Erythroblast (primary cell): Measurements from ENCODE around the gene KCNK6.

Source experiments
- DNase-seq, 2 experiments: peaks; one replicate each; lab custom pipeline; 2025; lab: John Stamatoyannopoulos, UW
- GATA1 ChIP-seq: IDR thresholded peaks from 2 replicates; pipeline ENCODE4 v1.6.1; 2011; ENCODE audit warnings: low read depth, mild to moderate bottlenecking, control low read depth, low read length, moderate library complexity
- POLR2A ChIP-seq: IDR thresholded peaks from 2 replicates; pipeline ENCODE4 v1.6.1; 2011; ENCODE audit warnings: mild to moderate bottlenecking, low read length

Gene KCNK6

DNA sequence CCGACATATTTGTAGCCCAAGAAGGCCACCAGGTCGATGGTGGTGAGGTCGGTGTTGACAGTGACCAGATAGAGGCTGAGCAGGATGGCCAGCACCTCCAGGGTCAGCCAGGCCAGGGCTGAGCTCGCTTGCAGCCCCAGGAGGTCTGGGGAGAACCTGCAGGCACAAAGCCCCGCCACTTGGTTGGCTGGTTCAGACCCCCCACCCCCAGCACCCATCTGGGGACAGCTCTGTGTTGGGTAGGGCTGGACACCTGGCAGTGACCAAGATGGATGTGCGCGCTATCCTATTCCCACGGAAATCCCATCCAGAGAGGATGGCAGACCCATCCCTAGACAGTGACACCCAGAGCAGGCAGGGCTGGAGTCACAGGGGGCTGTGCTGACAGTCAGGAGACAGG, 12.0 kb upstream of the KCNK6 start:
- TF ChIP-seq GATA1 (no peak), POLR2A (no peak)
- no peak for DNase-seq

DNA sequence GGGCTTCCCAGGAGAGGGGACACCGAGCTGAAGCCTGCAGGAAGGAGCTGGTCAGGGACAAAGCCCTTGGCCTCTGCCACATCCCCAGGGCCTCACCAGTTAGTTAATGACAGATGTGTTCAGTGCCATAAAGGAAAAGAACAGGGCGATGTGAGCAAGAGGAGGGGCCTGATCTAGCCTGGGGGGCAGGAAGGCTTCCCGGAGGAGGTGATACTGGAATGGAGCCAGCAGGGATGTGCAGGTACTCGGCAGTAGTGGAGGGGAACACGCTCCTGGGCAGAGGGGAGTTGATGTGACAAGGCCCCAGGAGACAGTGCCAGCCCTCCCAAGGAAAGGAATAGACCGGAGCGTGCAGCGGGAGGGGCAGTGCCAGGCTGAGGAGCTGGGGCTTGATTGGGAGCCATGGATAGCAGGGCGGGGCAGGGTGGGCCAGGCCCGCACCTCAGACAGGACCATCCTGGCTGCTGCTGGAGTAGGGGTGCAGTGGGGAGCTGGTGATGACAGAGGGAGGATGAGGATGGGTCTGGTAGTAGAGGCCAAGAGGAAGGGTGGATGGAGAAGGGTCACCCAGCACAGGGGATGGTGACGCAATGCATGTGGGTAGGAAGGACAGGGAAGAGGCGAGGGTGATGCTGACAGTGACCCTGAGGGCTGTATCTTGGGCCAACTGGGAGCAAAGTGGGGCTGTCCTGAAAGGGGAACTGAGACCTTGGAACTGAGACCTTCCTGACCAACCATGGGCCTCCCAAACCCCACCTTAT, 11.5 kb upstream of the KCNK6 start:
- no peak for DNase-seq
- no peak for TF ChIP-seq GATA1

DNA sequence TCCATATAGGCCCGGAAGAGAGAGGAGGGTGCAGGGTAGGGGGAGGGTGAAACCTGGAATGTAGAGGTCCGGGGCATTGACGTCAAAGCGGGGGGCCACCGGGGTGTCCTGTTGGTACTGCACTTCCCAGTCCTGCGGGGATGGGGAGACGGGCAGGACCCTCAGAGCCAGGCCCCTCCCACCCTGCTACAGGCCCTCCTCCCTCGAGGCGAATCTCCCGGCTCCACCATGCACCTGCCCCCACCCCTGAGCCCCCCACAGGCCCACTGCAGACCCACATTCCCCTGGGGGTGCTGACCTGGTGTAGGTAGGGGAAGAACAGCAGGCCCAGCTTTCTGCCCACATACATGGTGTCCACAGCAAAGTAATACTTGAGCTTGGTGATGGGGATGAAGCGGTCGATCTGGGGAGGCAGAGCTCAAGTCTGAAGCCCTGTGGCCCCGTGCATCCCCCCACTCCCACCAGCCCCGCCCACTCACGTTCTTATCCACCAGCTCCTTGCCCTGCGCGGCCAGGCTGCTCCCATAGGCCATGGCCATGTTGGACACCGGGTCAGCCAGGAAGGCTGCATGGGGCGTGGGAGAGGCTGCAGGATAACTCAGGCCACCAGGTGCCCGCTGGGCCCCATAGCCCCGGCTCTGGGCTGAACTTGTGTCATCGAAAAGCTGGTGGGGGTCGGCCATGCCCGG, 10.6 kb upstream of the KCNK6 start:
- no peak for DNase-seq
- no peak for TF ChIP-seq POLR2A
- TF ChIP-seq GATA1, result no peak

DNA sequence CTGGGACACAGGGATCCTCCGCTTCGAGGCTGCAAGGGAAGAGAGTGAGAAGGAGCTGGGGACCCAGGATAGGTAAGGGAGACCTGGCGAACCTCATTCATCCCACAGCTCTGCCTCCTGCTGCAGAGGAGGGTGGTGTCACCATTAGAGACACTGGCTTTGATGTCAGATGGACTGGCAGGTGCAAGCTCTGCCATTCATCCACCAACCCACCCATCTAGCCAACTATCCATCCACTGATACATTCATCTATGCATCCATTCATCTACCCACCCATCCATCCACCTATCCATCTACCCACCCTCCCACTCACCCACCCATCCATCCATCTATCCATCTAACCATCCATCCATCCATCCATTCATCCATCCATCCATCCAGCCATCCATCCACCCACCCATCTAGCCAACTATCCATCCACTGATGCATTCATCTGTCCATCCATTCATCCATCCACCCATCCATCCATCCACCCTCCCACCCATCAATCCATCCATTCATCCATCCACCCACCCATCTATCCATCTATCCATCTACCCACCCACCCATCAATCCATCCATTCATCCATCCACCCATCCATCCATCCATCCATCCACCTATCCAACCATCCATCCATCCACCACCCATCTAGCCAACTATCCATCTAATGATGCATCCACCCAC, 9.9 kb upstream of the KCNK6 start:
- DNase-seq, result no peak
- TF ChIP-seq POLR2A, result no peak
- TF ChIP-seq GATA1, result no peak

DNA sequence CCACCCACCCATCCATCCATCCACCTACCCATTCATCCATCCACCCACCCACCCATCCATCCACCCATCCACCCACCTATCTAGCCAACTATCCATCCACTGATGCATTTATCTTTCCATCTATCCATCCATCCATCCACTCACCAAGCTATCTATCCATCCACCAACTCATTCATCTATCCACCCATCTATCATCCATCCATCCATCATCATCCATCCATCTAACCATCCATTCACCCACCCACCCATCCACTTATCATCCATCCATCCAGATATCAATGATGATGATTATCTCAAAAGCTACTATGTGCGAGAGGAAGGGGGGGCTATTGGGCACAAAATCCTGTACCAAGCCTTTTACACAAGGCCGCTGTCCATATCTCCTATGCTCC, 9.4 kb upstream of the KCNK6 start:
- no peak for DNase-seq
- TF ChIP-seq POLR2A (no peak), GATA1 (no peak)

DNA sequence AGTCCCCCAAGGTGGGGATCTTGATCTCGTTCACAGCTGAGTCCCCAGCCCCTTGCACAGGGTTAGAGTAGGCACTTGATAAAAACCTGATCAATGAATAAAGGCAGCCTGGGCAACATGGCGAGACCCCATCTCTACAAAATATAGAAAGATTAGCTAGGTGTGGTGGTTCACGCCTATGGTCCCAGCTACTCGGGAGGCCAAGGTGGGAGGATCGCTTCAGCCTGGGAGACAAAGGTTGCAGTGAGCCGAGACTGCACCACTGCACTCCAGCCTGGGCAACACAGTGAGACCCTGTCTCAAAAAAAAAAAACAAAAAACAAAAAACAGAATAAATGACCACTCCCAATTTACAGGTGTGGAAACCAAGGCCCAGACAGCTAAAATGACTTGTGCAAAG, 8.7 kb upstream of the KCNK6 start:
- TF ChIP-seq POLR2A, result no peak
- TF ChIP-seq GATA1, result no peak
- DNase-seq, result no peak

DNA sequence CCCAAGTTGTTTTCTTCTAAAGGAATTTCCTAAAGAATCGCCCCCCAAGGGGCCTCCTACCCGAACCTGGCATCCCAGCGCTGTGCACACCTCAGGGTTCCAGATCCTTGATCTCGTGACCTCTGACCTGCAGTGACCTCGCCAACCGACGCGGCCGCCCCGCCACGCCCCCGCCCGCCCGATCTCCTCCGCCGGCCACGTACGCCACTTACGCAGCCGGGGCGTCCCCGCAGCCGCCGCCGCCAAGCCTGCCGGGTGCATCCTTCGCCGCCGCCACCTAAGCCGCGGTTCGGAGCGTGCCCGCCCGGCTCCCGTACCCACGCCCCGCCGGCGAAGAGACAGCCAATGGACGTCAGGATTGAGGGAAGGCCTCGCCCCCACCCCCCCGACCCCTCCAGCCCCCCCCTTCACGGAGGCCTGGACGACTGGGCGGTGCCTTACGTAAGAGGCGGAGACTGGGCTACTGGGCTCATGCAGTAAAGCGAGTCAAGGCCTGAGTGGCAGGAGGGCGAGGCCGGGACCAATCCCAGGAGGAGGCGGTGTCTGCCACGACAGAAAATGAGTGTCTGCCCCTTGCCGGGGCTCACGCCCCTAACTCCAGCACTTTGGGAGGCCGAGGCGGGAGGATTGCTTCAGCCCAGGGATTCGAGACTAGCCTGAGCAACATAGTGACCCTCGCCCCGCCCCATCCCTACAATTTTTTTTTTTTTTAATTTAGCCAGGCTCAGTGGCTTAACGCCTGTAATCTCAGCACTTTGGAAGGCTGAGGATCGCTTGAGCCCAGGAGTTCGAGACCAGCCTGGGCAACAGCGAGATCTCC, 3.8 kb upstream of the KCNK6 start, which contains the start of gene YIF1B:
Gene YIF1B (minus strand): TSS at position 291 of the 820 bp plus-strand sequence. CDS start 30 bp downstream, at position 261.
- TF ChIP-seq POLR2A (peak; percentile 15), GATA1 (no peak)
- DNase-seq, result peak; percentile 99

DNA sequence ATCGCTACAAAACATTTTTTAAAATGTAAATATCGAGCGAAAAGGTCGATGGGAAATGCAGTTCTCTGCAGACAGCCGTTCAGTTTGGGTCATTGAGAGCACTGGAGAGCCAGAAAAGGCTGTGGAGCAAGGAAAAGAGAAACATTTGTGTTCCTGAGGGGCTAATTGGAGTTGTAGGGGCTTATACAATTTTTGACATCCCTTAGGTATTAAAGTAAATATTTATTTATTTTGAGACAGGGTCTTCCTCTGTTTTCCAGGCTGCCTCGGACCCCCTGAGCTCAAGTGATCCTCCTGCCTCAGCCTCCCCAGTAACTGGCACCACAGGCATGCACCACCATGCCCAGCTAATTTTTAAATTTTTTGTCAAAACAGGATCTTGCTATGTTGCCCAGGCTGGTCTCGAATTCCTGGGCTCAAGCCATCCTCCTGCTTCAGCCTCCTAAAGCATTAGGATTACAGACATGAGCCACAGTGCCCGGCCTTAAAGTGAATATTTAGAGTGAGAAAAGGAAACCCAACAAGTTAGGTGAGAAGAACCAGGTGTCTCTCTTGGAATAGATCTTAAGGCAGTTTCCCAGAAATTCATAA, 3.1 kb upstream of the KCNK6 start:
- TF ChIP-seq POLR2A, result peak; percentile 14
- TF ChIP-seq GATA1, result no peak
- DNase-seq, result no peak

DNA sequence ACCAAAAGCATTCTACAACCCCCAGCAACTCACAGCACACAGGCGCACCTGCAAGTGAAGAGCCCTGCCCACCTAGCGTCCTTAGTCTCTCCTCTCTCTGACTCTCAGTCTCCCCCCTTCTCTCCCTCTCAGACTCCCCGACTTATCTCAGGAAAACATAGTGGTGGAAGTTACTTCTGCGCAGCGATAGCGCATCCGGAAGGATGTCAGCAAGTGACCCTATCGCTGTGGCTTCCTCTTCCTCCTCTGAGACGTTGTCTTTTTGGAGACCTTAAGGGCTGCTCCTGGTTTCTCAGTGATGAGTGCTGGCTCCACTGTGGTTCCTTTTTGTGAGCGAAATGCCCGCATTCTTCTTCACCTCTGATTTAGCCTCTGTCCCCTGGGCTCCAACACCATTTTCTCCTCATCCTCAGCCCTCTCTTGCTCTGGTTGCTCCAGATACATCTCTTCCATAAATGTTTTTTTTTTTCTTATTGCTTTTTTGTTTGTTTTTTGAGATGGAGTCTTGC, 2.5 kb upstream of the KCNK6 start:
- DNase-seq, result peak; percentile 92 to 96
- peak; percentile 78 for TF ChIP-seq GATA1
- peak; percentile 52 for TF ChIP-seq POLR2A

DNA sequence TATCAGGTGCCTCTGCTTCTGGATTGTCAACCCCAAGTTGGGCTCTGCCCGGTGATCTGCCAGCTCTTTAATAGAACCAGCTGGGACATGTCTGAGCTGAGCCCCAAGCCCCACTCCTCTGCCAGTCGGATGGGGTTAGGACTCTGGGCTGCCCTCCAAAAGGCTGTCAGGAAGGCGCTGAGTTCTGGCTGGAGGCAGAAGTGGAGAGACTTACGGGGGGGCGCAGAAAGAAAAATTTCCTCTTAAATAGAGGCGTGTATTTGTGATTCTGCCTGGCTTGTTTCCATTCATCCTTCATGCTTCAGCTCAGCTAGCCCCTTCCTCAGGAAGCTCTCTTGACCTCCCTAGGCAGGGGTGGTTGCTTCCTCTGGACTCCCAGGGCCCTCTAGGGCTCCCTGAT, 985 bp upstream of the KCNK6 start:
- DNase-seq, result no peak
- no peak for TF ChIP-seq GATA1
- TF ChIP-seq POLR2A, result no peak

DNA sequence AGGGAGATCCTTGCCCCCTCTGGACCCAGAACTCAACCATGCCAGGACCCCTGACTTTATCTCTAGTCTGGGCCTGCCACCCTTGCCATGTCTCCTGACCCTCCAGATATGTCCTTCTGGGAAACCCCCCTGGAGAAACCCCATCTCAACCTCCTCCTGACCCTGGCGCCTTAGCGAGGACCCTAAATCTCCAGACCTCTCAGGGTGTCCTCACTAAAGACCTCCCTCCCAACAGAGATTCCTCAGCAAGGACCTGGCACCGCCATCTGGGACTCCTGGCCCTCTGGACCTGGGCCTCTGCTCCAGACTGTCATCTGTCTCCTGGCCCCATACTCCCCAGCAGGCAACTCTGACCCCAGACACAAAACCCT, 1.3 kb downstream of the KCNK6 start:
- TF ChIP-seq POLR2A, result no peak
- TF ChIP-seq GATA1, result no peak
- DNase-seq, result no peak

DNA sequence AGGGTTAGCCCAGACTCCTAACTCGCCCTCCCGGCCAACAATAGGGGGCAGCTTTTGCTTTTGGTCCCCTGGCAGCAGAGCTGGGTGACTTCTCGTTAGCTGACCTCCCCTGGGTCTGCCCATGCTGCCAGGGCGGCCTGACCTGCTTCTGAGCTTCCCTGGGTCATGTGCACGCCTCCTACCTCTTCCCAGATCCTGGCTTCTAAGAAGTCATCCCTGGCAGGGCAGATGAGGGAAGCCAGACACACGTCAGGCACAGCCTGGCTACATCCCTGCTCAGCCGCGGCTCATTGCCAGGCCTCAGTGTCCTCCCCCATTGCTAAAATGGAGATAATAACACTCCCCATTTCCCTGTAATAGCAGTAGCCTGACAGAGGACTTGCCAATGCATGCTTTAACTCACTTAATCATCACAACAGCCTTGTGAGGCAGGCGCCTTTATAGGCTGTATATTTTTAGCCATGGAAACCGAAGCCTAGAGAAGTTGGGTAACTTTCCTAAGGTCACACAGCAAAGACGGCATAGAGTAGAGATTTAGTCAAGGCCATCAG, 2.1 kb downstream of the KCNK6 start:
- TF ChIP-seq GATA1, result no peak
- no peak for TF ChIP-seq POLR2A
- DNase-seq, result no peak
